MG63 (cell line): ENCODE results near the gene PLAAT2. TPM values are rescaled to one million over a fixed set of nuclear protein-coding genes. Genes with fewer than 3 reads are reported as not detected.
A peak's percentile ranks its signal among the peaks of the same experiment; 100 is the strongest.
"Not testable (repeated sequence)": the region's sequence is repeated elsewhere in the genome, so short reads cannot be mapped to it uniquely, and the experiment has no call there.

Source experiments
- DNase-seq: peaks from one replicate; pipeline ENCODE4 v3.0.0-alpha.2; 2020
- H3K27me3 ChIP-seq: fragments of 250-450 bp; sonication (Bioruptor Pico); 2 replicates; pipeline ENCODE4 v1.5.1; 2020; ENCODE audit warnings: mild to moderate bottlenecking, moderate library complexity
- H3K36me3 ChIP-seq: fragments of 250-450 bp; sonication (Bioruptor Pico); 2 replicates; pipeline ENCODE4 v1.5.1; 2020; ENCODE audit warnings: mild to moderate bottlenecking, moderate library complexity
- H3K4me3 ChIP-seq: fragments of 250-450 bp; sonication (Bioruptor Pico); 2 replicates; pipeline ENCODE4 v1.5.1; 2020; ENCODE audit warnings: mild to moderate bottlenecking, moderate library complexity
- H3K9me3 ChIP-seq: fragments of 250-450 bp; sonication (Bioruptor Pico); 2 replicates; pipeline ENCODE4 v1.5.1; 2020; ENCODE audit warnings: mild to moderate bottlenecking, moderate library complexity
- total RNA-seq: library from RNA; depleted of rRNA; stranded (reverse); fragments of >200 nt; shearing (Covaris generic); gene quantifications from 2 replicates; pipeline ENCODE4 v1.2.3, GENCODE V29; 2014; ENCODE audit warnings: low replicate concordance

The PLAAT2 gene
- total RNA-seq, 1 experiment from 2014 or later, result not detected

- Histone ChIP-seq H3K27me3 (no peaks in the 10 kb centered on the region), H3K36me3 (no peaks in the 10 kb centered on the region), H3K4me3 (no peak overlapping the region), H3K9me3 (no peaks in the 10 kb centered on the region)
- DNase-seq, result no peak
These were observed 28.2 kb downstream of the PLAAT2 start for GRCh38 chr11:63534895-63535461.

- Histone ChIP-seq H3K9me3 (no peaks in the 10 kb centered on the region), H3K27me3 (no peaks in the 10 kb centered on the region), H3K4me3 (no peak overlapping the region), H3K36me3 (no peaks in the 10 kb centered on the region)
- DNase-seq, result no peak
These were observed 29.1 kb downstream of the PLAAT2 start for GRCh38 chr11:63534076-63534475.

- Histone ChIP-seq H3K4me3 (no peak overlapping the region), H3K9me3 (no peaks in the 10 kb centered on the region), H3K36me3 (no peaks in the 10 kb centered on the region), H3K27me3 (no peaks in the 10 kb centered on the region)
- DNase-seq, result no peak
These were observed 30.2 kb downstream of the PLAAT2 start for GRCh38 chr11:63532799-63533475.

- Histone ChIP-seq H3K36me3 (no peaks in the 10 kb centered on the region), H3K4me3 (no peak overlapping the region), H3K27me3 (no peaks in the 10 kb centered on the region), H3K9me3 (no peaks in the 10 kb centered on the region)
- DNase-seq, result no peak
These were observed 31.1 kb downstream of the PLAAT2 start for GRCh38 chr11:63532117-63532516.

- DNase-seq, result peak; percentile 76
- H3K36me3 ChIP-seq, H3K27me3 ChIP-seq, H3K4me3 ChIP-seq, H3K9me3 ChIP-seq: not testable (repeated sequence)
These were observed 31.9 kb downstream of the PLAAT2 start for GRCh38 chr11:63531074-63531792.

- no peaks in the 10 kb centered on the region for H3K9me3 ChIP-seq
- no peak for DNase-seq
These were observed 33.2 kb downstream of the PLAAT2 start for GRCh38 chr11:63530021-63530420.

GRCh38 chr11:63529373-63529772 lies 33.8 kb downstream of the PLAAT2 start:
- not testable (repeated sequence) for H3K27me3 ChIP-seq, H3K4me3 ChIP-seq, DNase-seq, H3K9me3 ChIP-seq, H3K36me3 ChIP-seq

More at GRCh38 chr11:63530021-63530420, 33.2 kb downstream of the PLAAT2 start:
- Histone ChIP-seq H3K4me3 (no peak overlapping the region), H3K27me3 (no peaks in the 10 kb centered on the region), H3K36me3 (no peaks in the 10 kb centered on the region)

- H3K27me3 ChIP-seq, DNase-seq, H3K9me3 ChIP-seq, H3K36me3 ChIP-seq, H3K4me3 ChIP-seq: not testable (repeated sequence)
These were observed 34.4 kb downstream of the PLAAT2 start for GRCh38 chr11:63528729-63529278.

- DNase-seq, H3K27me3 ChIP-seq, H3K36me3 ChIP-seq, H3K9me3 ChIP-seq, H3K4me3 ChIP-seq: not testable (repeated sequence)
These were observed 35.0 kb downstream of the PLAAT2 start for GRCh38 chr11:63528156-63528555.

GRCh38 chr11:63527667-63528066 lies 35.5 kb downstream of the PLAAT2 start:
- H3K4me3 ChIP-seq, result no peak overlapping the region
- H3K36me3 ChIP-seq, result no peaks in the 10 kb centered on the region
- no peak for DNase-seq
- H3K9me3 ChIP-seq, result no peaks in the 10 kb centered on the region
- no peaks in the 10 kb centered on the region for H3K27me3 ChIP-seq

- Histone ChIP-seq H3K9me3 (no peaks in the 10 kb centered on the region), H3K27me3 (no peaks in the 10 kb centered on the region), H3K4me3 (no peak overlapping the region), H3K36me3 (no peaks in the 10 kb centered on the region)
- no peak for DNase-seq
These were observed 40.0 kb downstream of the PLAAT2 start for GRCh38 chr11:63523151-63523550.

- H3K9me3 ChIP-seq, result no peaks in the 10 kb centered on the region
- no peaks in the 10 kb centered on the region for H3K27me3 ChIP-seq
- no peak for DNase-seq
- H3K36me3 ChIP-seq, result no peaks in the 10 kb centered on the region
- H3K4me3 ChIP-seq, result no peak overlapping the region
These were observed 41.3 kb downstream of the PLAAT2 start for GRCh38 chr11:63521896-63522295.

GRCh38 chr11:63520606-63521170 lies 42.5 kb downstream of the PLAAT2 start:
- DNase-seq, result peak; percentile 26

GRCh38 chr11:63518548-63518947 lies 44.6 kb downstream of the PLAAT2 start:
- no peaks in the 10 kb centered on the region for H3K9me3 ChIP-seq
- H3K4me3 ChIP-seq, result no peak overlapping the region
- no peaks in the 10 kb centered on the region for H3K27me3 ChIP-seq
- no peak for DNase-seq
- no peaks in the 10 kb centered on the region for H3K36me3 ChIP-seq

More at GRCh38 chr11:63520606-63521170, 42.5 kb downstream of the PLAAT2 start:
- no peaks in the 10 kb centered on the region for H3K9me3 ChIP-seq
- H3K27me3 ChIP-seq, result no peaks in the 10 kb centered on the region
- no peak overlapping the region for H3K4me3 ChIP-seq
- no peaks in the 10 kb centered on the region for H3K36me3 ChIP-seq

GRCh38 chr11:63517156-63517555 lies 46.0 kb downstream of the PLAAT2 start:
- no peaks in the 10 kb centered on the region for H3K9me3 ChIP-seq
- no peaks in the 10 kb centered on the region for H3K36me3 ChIP-seq
- H3K4me3 ChIP-seq, result no peak overlapping the region
- DNase-seq, result no peak
- H3K27me3 ChIP-seq, result no peaks in the 10 kb centered on the region

- DNase-seq, result no peak
- H3K27me3 ChIP-seq, result no peaks in the 10 kb centered on the region
These were observed 47.1 kb downstream of the PLAAT2 start for GRCh38 chr11:63516109-63516508.

GRCh38 chr11:63512816-63513215 lies 50.4 kb downstream of the PLAAT2 start:
- no peak for DNase-seq
- Histone ChIP-seq H3K27me3 (no peaks in the 10 kb centered on the region), H3K36me3 (no peaks in the 10 kb centered on the region), H3K9me3 (no peaks in the 10 kb centered on the region), H3K4me3 (no peak overlapping the region)

More at GRCh38 chr11:63516109-63516508, 47.1 kb downstream of the PLAAT2 start:
- Histone ChIP-seq H3K36me3 (no peaks in the 10 kb centered on the region), H3K9me3 (no peaks in the 10 kb centered on the region), H3K4me3 (no peak overlapping the region)
